ENCODE results near the gene PAN3.
A peak's percentile ranks its signal among the peaks of the same experiment; 100 is the strongest.

PAN3 gene

GRCh38 chr13:28229522-28230411 lies 91.4 kb downstream of the PAN3 start:
- no peak for DNase-seq

GRCh38 chr13:28231642-28232041 lies 93.3 kb downstream of the PAN3 start:
- no peak for DNase-seq

DNA sequence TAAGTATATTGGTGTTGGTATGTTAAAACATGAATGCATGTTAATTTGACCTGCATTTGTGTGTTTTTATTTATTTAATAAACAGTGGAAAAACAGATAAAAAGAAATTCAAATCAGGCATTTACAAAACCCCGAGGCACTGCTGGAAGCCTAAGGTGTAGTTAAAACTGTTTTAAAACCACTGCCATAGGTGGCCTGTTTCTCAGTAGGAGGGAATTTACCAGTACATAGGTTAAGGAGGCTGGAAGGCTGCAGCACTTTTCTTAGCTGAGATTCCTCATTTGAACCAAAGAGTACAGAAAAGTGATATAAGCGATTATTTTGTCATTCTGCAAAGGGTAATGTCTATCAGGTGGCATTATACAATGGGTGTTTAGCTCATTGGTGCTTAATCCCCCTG lies 99.6 kb downstream of the PAN3 start:
- DNase-seq, result no peak

DNA sequence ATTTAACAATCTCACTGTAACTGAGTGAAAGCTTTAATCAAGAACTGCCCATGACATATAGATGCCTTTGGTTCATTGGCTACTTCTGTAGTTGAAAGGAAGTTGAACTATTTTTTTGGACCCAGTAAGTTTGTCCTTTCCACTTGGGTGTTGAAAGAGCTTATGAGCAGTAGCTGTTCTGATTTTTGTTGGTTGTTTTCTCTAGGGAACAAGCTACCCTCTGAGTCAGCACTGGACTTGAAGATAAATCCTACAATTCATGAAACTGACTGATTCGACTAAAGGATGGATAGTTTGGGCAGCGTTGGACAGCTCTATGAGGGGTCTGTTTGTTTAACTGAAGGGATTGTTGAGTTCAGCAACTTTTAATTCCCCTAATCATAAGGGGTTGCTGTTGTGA lies 101.0 kb downstream of the PAN3 start:
- no peak for DNase-seq

- DNase-seq, result no peak
Measured at GRCh38 chr13:28245465-28245864, 107.1 kb downstream of the PAN3 start.

- no peak for DNase-seq
Measured at GRCh38 chr13:28246891-28247290, 108.5 kb downstream of the PAN3 start.

- no peak for DNase-seq
Measured at GRCh38 chr13:28248080-28248479, 109.7 kb downstream of the PAN3 start.

DNA sequence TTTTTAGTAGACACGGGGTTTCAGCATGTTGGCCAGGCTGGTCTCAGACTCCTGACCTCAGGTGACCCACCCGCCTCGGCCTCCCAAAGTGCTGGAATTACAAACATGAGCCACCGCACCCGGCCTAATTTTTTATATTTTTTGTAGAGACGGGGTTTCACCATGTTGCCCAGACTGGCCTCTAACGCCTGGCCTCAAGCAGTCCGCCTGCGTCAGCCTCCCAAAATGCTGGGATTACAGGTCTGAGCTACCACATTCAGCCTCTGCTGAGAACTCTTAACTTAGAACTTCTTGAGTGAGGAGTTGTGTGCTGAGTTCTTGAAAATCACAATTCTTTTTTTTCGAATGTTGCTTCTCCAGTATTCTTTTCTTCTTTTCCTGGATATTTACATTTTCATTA lies 112.2 kb downstream of the PAN3 start:
- no peak for DNase-seq

- no peak for DNase-seq
Measured at GRCh38 chr13:28251466-28251865, 113.1 kb downstream of the PAN3 start.

- DNase-seq, result no peak
Measured at GRCh38 chr13:28252547-28252946, 114.2 kb downstream of the PAN3 start.

- no peak for DNase-seq
Measured at GRCh38 chr13:28257305-28257704, 119.0 kb downstream of the PAN3 start.

DNA sequence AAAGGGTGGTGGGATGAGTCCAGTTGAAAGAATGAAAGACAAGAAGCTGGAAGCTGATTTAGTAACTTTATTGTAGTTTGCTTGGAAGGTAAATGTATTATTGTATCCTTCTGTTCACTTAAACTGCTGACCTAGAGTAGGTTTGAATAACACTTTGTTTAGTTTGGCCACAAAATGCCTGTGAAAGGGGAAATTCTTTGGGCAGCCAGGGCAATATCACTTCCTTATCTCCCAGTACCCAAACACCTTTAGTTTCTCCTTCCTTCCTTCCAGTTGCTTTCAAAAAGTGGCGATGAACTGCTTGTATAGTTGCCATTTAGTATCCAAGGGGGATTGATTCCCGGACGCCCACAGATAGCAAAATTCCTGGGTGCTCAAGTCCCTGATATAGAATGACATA lies 120.1 kb downstream of the PAN3 start:
- DNase-seq, result no peak

DNA sequence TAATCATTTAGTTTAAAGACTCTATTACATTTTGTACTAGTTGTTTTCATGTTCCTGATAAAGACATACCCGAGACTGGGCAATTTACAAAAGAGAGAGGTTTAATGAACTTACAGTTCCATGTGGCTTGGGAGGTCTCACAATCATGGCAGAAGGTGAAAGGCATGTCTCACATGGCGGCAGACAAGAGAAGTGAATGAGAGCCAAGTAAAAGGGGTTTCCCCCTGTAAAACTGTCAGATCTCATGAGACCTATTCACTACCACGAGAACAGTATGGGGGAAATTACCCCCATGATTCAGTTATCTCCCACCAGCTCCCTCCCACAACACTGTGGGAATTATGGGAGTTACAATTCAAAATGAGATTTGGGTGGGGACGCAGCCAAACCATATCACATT lies 129.2 kb downstream of the PAN3 start:
- no peak for DNase-seq

- DNase-seq, result no peak
Measured at GRCh38 chr13:28268800-28269223, 130.5 kb downstream of the PAN3 start.

GRCh38 chr13:28271056-28271840 lies 132.9 kb downstream of the PAN3 start:
- no peak for DNase-seq

GRCh38 chr13:28273919-28274318 lies 135.6 kb downstream of the PAN3 start:
- DNase-seq, result peak; percentile 6

DNA sequence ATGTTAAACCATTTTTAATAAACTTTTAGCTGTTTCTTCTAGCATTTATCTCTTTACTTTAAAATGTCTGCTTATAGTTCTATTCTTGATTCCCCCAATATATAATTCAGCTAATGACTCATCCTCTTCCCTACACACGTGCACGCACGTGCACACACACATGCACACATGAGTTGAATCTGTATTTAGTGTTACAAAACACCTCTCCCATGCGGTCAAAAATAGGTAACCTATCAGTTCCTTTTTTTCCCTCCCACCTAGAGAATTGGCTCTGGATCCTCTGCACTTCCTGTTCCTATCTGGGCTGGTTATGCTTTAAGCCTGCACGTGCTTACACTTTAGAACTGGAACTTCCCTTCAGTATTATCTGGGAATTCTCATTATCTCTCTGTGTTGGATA lies 144.1 kb downstream of the PAN3 start:
- no peak for DNase-seq

DNA sequence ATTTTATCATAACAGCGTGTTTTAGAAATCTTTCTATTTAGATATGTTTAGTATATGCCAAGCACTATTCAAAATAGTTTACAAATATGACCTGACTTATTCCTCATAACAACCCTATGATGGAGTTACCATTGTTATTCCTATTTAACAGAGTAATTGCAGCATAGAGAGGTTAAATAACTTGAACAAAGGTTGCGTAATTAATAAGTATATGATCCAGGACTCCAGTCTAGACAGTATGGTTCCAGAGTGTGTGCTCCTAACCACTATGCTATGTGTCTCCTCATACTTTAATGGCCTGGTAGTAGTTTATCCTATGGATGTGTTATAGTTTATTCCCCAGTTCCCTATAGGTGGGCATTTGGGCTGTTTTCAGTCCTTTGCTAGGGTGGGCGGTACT lies 145.3 kb downstream of the PAN3 start:
- no peak for DNase-seq

DNA sequence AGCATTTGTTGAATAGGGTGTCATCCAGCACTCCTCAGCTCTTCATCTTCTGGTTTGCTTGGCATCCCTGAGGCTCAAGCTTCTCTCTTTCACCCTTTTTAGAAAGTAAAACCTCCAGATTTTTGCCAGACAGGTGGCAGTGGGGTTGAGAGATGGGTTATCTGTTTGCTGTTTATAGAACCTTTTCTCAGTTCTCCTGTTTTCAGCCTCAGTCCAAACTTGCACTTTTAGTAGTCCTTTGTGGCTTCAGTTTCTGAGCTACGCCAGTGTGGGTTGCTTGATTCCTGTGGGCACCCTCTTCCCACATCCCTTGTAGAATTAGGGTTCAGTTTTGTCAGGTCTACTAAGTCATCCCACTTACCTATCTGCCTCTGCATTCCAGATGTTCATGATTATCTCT lies 147.9 kb downstream of the PAN3 start:
- no peak for DNase-seq

DNA sequence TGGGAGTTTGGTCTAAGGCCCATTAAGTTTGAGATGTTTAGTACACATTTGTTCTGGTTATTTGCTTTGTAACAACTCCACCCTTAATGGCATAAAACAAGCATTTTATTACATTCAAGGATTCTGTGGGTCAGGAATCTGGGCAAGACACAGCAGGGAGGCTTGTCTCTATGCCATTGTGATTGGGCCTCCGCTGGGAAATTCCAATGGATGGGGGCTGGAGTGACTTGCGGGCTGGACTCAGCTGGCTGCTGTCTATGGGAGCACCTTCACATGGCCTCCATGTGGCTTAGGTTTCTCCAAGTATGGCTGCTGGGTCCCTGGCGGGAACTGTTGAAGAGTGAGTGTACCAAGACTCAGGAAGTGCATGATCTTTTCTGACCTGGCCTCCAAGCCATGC lies 159.0 kb downstream of the PAN3 start:
- DNase-seq, result no peak

DNA sequence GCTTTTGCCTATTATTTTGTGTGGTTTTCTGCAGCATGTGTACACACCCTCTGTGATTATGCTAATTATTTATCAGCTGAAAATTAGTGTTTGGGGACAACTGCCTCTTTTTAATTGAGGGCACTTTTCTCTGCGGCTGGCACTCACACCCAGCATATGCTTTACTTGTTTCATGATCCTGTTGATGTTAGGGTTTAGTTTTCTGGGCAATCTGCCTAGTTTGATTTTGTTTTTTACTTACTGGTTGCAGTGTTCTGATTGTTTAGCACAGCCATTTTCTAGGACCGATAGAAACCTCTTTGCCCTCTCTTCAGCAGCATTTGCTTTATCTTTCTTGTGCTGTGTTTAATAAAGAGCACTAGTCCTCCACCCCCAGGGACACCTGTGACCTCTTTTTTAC lies 161.6 kb downstream of the PAN3 start:
- DNase-seq, result peak; percentile 42

GRCh38 chr13:28301839-28302238 lies 163.5 kb downstream of the PAN3 start:
- no peak for DNase-seq

DNA sequence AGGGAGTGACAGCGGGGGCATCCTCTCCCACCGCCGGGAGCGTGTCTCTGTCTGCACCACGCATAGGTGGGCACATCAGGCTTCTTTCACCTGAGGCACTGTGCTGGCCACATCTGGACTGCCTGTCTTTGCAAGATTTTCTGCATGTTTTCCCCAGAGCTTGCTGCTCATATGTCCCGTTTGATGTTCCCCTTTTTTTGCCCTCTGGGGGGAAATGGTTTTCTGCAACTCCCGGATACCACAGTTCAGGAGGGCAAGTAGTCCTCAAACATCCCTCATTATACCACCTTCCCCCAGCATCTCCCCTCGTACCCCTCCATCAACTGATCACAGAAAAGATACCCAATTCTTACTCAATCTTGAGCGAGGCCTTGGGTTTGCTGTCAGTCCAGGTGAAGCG lies 168.0 kb downstream of the PAN3 start:
- DNase-seq, result no peak

- DNase-seq, result no peak
Measured at GRCh38 chr13:28313579-28313978, 175.2 kb downstream of the PAN3 start.

Data from NCI-H1694 treated with DMSO at 0.1 percent for 48 hours (cell line).